Panc1 (cell line): ENCODE measurements around the gene ATP6V0C. TPM values are rescaled to one million over a fixed set of nuclear protein-coding genes. Genes with fewer than 3 reads are reported as not detected.

ENCODE experiments used
- ATAC-seq: fragments of 200-7000 bp; cut with Tn5 transposase; 2 replicates; pipeline ENCODE4 v1.9.1; 2020; ENCODE audit warnings: mild to moderate bottlenecking, moderate library complexity
- BruUV-seq: library from RNA; stranded (reverse); fragments of 400-500 nt; replicated peaks from 2 replicates; lab custom pipeline; 2021; lab: Mats Ljungman, UMichigan
- CTCF ChIA-PET: fragments of 300-600 bp; sonication (Branson Sonifier 250); formaldehyde crosslinking; loops from one replicate; lab custom pipeline; 2022; ENCODE audit warnings: antibody characterized with exemption; lab: Charles Lee
- POLR2A ChIA-PET: fragments of 300-600 bp; sonication (Branson Sonifier 250); formaldehyde crosslinking; loops from one replicate; lab custom pipeline; 2022; ENCODE audit warnings: antibody characterized with exemption; lab: Charles Lee
- DNase-seq: peaks from one replicate; pipeline ENCODE4 v3.0.0-alpha.2; 2010; ENCODE audit warnings: low read depth, low spot score
- H3K27ac ChIP-seq: 2 replicates; pipeline ENCODE4 v1.5.1; 2011; ENCODE audit warnings: mild to moderate bottlenecking, low read length, inconsistent platforms
- H3K27me3 ChIP-seq: fragments of 200-500 bp; sonication (Bioruptor generic); 2 replicates; pipeline ENCODE4 v1.6.0; 2014; ENCODE audit warnings: low read length, inconsistent platforms; ENCODE audit not compliant: control insufficient read depth, insufficient read depth
- H3K36me3 ChIP-seq: fragments of 200-500 bp; sonication (Bioruptor generic); 2 replicates; pipeline ENCODE4 v1.5.1; 2014; ENCODE audit warnings: inconsistent platforms, mild to moderate bottlenecking, low read length, moderate library complexity; ENCODE audit not compliant: control insufficient read depth, insufficient read depth
- H3K4me1 ChIP-seq: 2 replicates; pipeline ENCODE4 v1.5.1; 2011; ENCODE audit warnings: inconsistent platforms, mild to moderate bottlenecking, low read length, moderate library complexity; ENCODE audit not compliant: control insufficient read depth, insufficient read depth
- H3K4me3 ChIP-seq, 2 experiments: 2 replicates each; pipeline ENCODE4 v1.5.1; 2011 to 2012; ENCODE audit warnings: low read depth in 2 of 2, low read length in 2 of 2, mild to moderate bottlenecking in 2 of 2, inconsistent platforms in 1 of 2, moderate library complexity in 1 of 2
- H3K9me3 ChIP-seq: fragments of 200-500 bp; sonication (Bioruptor generic); 2 replicates; pipeline ENCODE4 v1.5.1; 2014; ENCODE audit warnings: low read depth, mild to moderate bottlenecking, inconsistent platforms, low read length, moderate library complexity; ENCODE audit not compliant: control insufficient read depth, insufficient read depth
- CTCF ChIP-seq: fragments of 450-650 bp; IDR thresholded peaks from 2 replicates; pipeline ENCODE4 v1.5.1; 2017; ENCODE audit warnings: mild to moderate bottlenecking
- POLR2AphosphoS5 ChIP-seq: IDR thresholded peaks from 2 replicates; pipeline ENCODE4 v1.6.1; 2012; ENCODE audit warnings: mild to moderate bottlenecking, low read depth, low read length, moderate library complexity
- REST ChIP-seq, 2 experiments: IDR thresholded peaks; 2 replicates each; pipeline ENCODE4 v1.6.1; 2011 to 2012; ENCODE audit warnings: low read depth in 2 of 2, control low read depth in 1 of 2, low read length in 1 of 2, mild to moderate bottlenecking in 1 of 2, moderate library complexity in 1 of 2; ENCODE audit not compliant: insufficient read depth in 1 of 2
- SIN3A ChIP-seq: IDR thresholded peaks from 2 replicates; pipeline ENCODE4 v1.6.1; 2012; ENCODE audit warnings: low read depth, mild to moderate bottlenecking, low read length, moderate library complexity, borderline replicate concordance; ENCODE audit not compliant: insufficient read depth
- TCF7L2 ChIP-seq: IDR thresholded peaks from 2 replicates; pipeline ENCODE4 v1.6.1; 2011; ENCODE audit warnings: mild to moderate bottlenecking, low read depth, low read length, inconsistent platforms
- in situ Hi-C: cut with HindIII; loops from 2 replicates; pipeline ENCODE4 v1.10.0; 2016; ENCODE audit warnings: low sequenced_read_pairs, low pct_unique_long_range_greater_than_20kb
- intact Hi-C: fragments of 100-400 bp; cut with micrococcal nuclease; formaldehyde crosslinking; loops from one replicate; pipeline ENCODE4 v1.10.0; 2022; ENCODE audit not compliant: unreplicated experiment
- total RNA-seq: library from RNA; stranded (reverse); gene quantifications from one replicate; pipeline ENCODE4 v1.2.1, GENCODE V29; 2021; ENCODE audit not compliant: unreplicated experiment

The ATP6V0C gene
- total RNA-seq, 1 experiment from 2014 or later, result 282 TPM

DNA sequence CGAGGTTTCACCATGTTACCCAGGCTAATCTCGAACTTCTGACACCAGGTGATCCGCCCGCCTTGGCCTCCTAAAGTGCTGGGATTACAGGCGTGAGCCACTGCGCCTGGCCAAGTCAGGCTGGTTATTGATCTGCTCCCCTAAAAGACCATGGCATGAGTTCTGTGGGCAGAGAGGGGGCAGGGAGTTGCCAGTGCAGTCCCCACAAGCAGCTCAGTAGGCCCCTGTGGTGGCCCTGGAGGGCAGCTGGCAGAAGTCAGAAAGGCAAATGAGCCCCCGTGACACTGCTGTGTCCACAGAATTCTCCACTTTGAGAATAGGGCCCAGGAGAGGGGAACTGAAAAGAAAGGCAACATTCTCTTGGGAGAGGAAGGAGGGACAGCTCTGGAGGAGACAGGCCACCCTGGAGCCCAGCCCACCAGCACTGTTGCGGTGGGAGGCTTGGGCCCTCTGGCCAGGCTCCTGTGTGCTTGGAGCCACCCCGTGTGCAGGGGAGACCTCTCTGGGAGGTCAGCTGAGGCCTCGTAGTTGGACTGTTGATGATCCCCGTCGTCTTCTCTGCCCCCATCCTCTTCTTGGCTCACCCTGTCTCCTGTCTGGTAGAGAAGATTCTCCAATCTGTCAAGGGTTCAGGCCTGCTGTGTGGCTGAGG, 4.3 kb downstream of the ATP6V0C start:
- ATAC-seq, result no peak
- H3K27me3 ChIP-seq, result no peaks in the 10 kb centered on the region
- ChIA-PET POLR2A (no interaction called here), CTCF (no interaction called here)
- no peaks in the 10 kb centered on the region for H3K9me3 ChIP-seq
- peaks cover 2% of the 10 kb centered on the region; the same call in 1 of the 2 replicates for H3K36me3 ChIP-seq
- no TSS peak for BruUV-seq
- intact Hi-C loops (no loop called here), in situ Hi-C loops (no loop called here)
- TF ChIP-seq CTCF (no peak), TCF7L2 (no peak), SIN3A (no peak), POLR2AphosphoS5 (no peak), REST (IDR thresholded peaks at IDR 0.05; ENCODE audit: insufficient read depth in 1 of 2, low read depth in 2 of 2, low read length in 1 of 2) (no peak)
- no peak for DNase-seq
- H3K27ac ChIP-seq, result peak overlapping the region; percentile 66
- H3K4me1 ChIP-seq, result peaks cover 45% of the 10 kb centered on the region
- no peak overlapping the region for H3K4me3 ChIP-seq

DNA sequence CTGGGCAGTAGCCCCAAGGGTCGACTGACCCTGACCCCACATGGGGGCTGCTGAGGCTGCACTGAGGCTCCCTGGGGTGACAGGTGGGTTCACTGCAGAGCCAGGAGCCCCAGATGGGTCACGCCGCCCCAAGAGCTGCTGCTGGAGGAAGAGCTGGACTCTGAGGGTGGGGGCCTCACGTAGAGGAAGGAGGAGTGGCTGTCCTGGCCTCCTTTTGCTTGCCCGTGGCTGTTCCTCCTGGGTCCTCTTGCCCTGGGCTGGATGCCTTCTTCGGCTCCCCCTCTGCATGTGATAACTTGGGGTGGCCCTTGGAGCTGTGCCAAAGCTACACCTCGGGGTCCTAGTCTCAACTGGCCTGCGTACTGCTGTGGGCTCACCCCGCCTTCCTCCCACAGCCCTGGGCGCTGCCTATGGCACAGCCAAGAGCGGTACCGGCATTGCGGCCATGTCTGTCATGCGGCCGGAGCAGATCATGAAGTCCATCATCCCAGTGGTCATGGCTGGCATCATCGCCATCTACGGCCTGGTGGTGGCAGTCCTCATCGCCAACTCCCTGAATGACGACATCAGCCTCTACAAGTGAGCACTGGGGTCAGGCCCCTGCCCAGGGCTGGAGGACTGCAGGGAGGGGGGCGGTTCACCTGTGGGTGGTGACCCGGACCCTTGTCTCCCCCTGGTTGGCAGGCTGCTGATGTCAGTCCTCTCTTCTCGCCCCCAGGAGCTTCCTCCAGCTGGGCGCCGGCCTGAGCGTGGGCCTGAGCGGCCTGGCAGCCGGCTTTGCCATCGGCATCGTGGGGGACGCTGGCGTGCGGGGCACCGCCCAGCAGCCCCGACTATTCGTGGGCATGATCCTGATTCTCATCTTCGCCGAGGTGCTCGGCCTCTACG, 5.3 kb downstream of the ATP6V0C start:
- ATAC-seq, result peak; percentile 19
- in situ Hi-C loops, result no loop called here
- no peaks in the 10 kb centered on the region for H3K27me3 ChIP-seq
- H3K4me1 ChIP-seq, result peaks cover 42% of the 10 kb centered on the region
- TF ChIP-seq REST (IDR thresholded peaks at IDR 0.05; ENCODE audit: insufficient read depth in 1 of 2, low read depth in 2 of 2, low read length in 1 of 2) (no peak), CTCF (no peak), TCF7L2 (no peak), POLR2AphosphoS5 (no peak), SIN3A (no peak; the same call in 1 of the 2 replicates)
- H3K27ac ChIP-seq, result peak overlapping the region; percentile 66
- POLR2A ChIA-PET, result no interaction called here
- no peak for DNase-seq
- CTCF ChIA-PET, result interaction anchor here (0.8 kb wide), 1 partner anchor 18 kb away, joined by 3 read pairs; no protein-coding TSS in a partner anchor
- peaks cover 2% of the 10 kb centered on the region; the same call in 1 of the 2 replicates for H3K36me3 ChIP-seq
- intact Hi-C loops, result no loop called here
- H3K9me3 ChIP-seq, result no peaks in the 10 kb centered on the region
- no TSS peak for BruUV-seq
- peak overlapping the region in 1 of 2 experiments; percentile 10; a peak in 1 of 4 replicates for H3K4me3 ChIP-seq
